MM.1S (cell line): Measurements from ENCODE around the gene C9orf43.
"Not testable (repeated sequence)": the region's sequence is repeated elsewhere in the genome, so short reads cannot be mapped to it uniquely, and the experiment has no call there.

ENCODE experiments used
- DNase-seq: peaks from one replicate; pipeline ENCODE4 v3.0.0-alpha.2; 2015
- H2AFZ ChIP-seq: fragments of 300-600 bp; sonication (generic); 2 replicates; pipeline ENCODE4 v1.6.0; 2016; ENCODE audit warnings: antibody characterized with exemption, low read length
- H3F3A ChIP-seq: fragments of 300-600 bp; sonication (generic); 2 replicates; pipeline ENCODE4 v1.6.1; 2016; ENCODE audit warnings: mild to moderate bottlenecking, antibody characterized with exemption, low read length, moderate library complexity, mixed read lengths; ENCODE audit not compliant: insufficient read depth
- H3K27ac ChIP-seq: fragments of 300-600 bp; sonication (generic); 2 replicates; pipeline ENCODE4 v1.5.1; 2016; ENCODE audit warnings: mild to moderate bottlenecking, low read length
- H3K27me3 ChIP-seq: fragments of 300-600 bp; sonication (generic); replicated peaks from 2 replicates; pipeline ENCODE4 v1.6.0; 2016; ENCODE audit warnings: low read length; ENCODE audit not compliant: insufficient read depth
- H3K36me3 ChIP-seq: fragments of 300-600 bp; sonication (generic); replicated peaks from 2 replicates; pipeline ENCODE4 v1.6.1; 2016; ENCODE audit warnings: mild to moderate bottlenecking, low read length, mixed read lengths; ENCODE audit not compliant: insufficient read depth
- H3K4me1 ChIP-seq: fragments of 300-600 bp; sonication (generic); 2 replicates; pipeline ENCODE4 v1.6.1; 2016; ENCODE audit warnings: low read length, mixed read lengths
- H3K4me2 ChIP-seq: fragments of 300-600 bp; sonication (generic); 2 replicates; pipeline ENCODE4 v1.6.0; 2016; ENCODE audit warnings: low read depth, low read length
- H3K4me3 ChIP-seq: fragments of 300-600 bp; sonication (generic); 2 replicates; pipeline ENCODE4 v1.5.1; 2016; ENCODE audit warnings: low read length, mixed read lengths
- H3K79me2 ChIP-seq: fragments of 300-600 bp; sonication (generic); 2 replicates; pipeline ENCODE4 v1.6.1; 2016; ENCODE audit warnings: mixed run types, low read length, mixed read lengths
- H3K9ac ChIP-seq: fragments of 300-600 bp; sonication (generic); 2 replicates; pipeline ENCODE4 v1.6.1; 2016; ENCODE audit warnings: low read length, mixed read lengths
- H3K9me2 ChIP-seq: fragments of 300-600 bp; sonication (generic); replicated peaks from 2 replicates; pipeline ENCODE4 v1.6.1; 2016; ENCODE audit warnings: mild to moderate bottlenecking, low read length, mixed read lengths; ENCODE audit not compliant: insufficient read depth
- H3K9me3 ChIP-seq: fragments of 300-600 bp; sonication (generic); replicated peaks from 2 replicates; pipeline ENCODE4 v1.6.1; 2016; ENCODE audit warnings: mild to moderate bottlenecking, low read length, mixed read lengths; ENCODE audit not compliant: insufficient read depth
- H4K20me1 ChIP-seq: fragments of 300-600 bp; sonication (generic); 2 replicates; pipeline ENCODE4 v1.6.1; 2016; ENCODE audit warnings: mild to moderate bottlenecking, low read length, moderate library complexity, mixed read lengths; ENCODE audit not compliant: insufficient read depth
- CTCF ChIP-seq: fragments of 300-600 bp; sonication (generic); IDR thresholded peaks from 2 replicates; pipeline ENCODE4 v1.5.1; 2016; ENCODE audit warnings: antibody characterized with exemption, low read length, mixed read lengths
- EZH2 ChIP-seq: fragments of 300-600 bp; sonication (generic); optimal IDR thresholded peaks from 2 replicates; pipeline ENCODE3; 2017; ENCODE audit warnings: low read depth, mild to moderate bottlenecking, antibody characterized with exemption, low read length, mixed read lengths
- EZH2phosphoT487 ChIP-seq: fragments of 300-600 bp; sonication (generic); IDR thresholded peaks from 2 replicates; pipeline ENCODE4 v1.6.1; 2018; ENCODE audit warnings: antibody characterized with exemption, low read length

C9orf43 gene

GRCh38 chr9:113375057-113376023, 35.2 kb upstream of the C9orf43 start:
- no peak for TF ChIP-seq EZH2phosphoT487
- TF ChIP-seq CTCF, result no peak
- no peak for TF ChIP-seq EZH2
- Histone ChIP-seq H3K9ac (peak overlapping the region; percentile 41; the same call in 1 of the 2 replicates), H3K36me3 (no peaks in the 10 kb centered on the region), H3K9me3 (no peaks in the 10 kb centered on the region), H3K27ac (peak overlapping the region; percentile 4; the same call in 1 of the 2 replicates), H4K20me1 (no peaks in the 10 kb centered on the region), H3K9me2 (no peaks in the 10 kb centered on the region), H3F3A (peaks cover 20% of the 10 kb centered on the region), H3K27me3 (no peaks in the 10 kb centered on the region), H3K4me3 (peak overlapping the region; percentile 49), H2AFZ (no peak overlapping the region), H3K4me1 (peaks cover 15% of the 10 kb centered on the region), H3K79me2 (peaks cover 24% of the 10 kb centered on the region), H3K4me2 (peak overlapping the region; percentile 77)
- DNase-seq, result no peak

- H3K36me3 ChIP-seq, result no peaks in the 10 kb centered on the region
- no peaks in the 10 kb centered on the region for H3K9me3 ChIP-seq
- no peaks in the 10 kb centered on the region for H3K9me2 ChIP-seq
- H3K4me2 ChIP-seq, result peak within 1 kb of the TSS; percentile 97
- TF ChIP-seq EZH2phosphoT487 (no peak), CTCF (no peak), EZH2 (no peak)
- H3K4me3 ChIP-seq, result peak within 1 kb of the TSS; percentile 94
- peaks cover 20% of the 10 kb centered on the region for H3F3A ChIP-seq
- no peaks in the 10 kb centered on the region for H4K20me1 ChIP-seq
- H3K9ac ChIP-seq, result peak within 1 kb of the TSS; percentile 92
- H3K79me2 ChIP-seq, result peaks cover 24% of the 10 kb centered on the region
- H3K27ac ChIP-seq, result peak within 1 kb of the TSS; percentile 86
- peak within 1 kb of the TSS; percentile 94 for H2AFZ ChIP-seq
- H3K27me3 ChIP-seq, result no peaks in the 10 kb centered on the region
- H3K4me1 ChIP-seq, result peaks cover 22% of the 10 kb centered on the region
- DNase-seq, result peak; percentile 89
Observed at GRCh38 chr9:113376634-113377567, 33.6 kb upstream of the C9orf43 start, which contains the start of gene HDHD3. TSS of gene HDHD3 (minus strand) at chr9:113376986. CDS start at chr9:113374354, 2,632 bp downstream.

GRCh38 chr9:113379094-113379828, 31.3 kb upstream of the C9orf43 start:
- not testable (repeated sequence) for H3K4me2 ChIP-seq, H3K27ac ChIP-seq, DNase-seq

GRCh38 chr9:113379829-113380210, 30.7 kb upstream of the C9orf43 start:
- H3K9me2 ChIP-seq, H3K27ac ChIP-seq, H3K4me2 ChIP-seq, H3K27me3 ChIP-seq, H4K20me1 ChIP-seq, H2AFZ ChIP-seq, H3K9me3 ChIP-seq, DNase-seq, H3K36me3 ChIP-seq, H3K4me1 ChIP-seq, H3K9ac ChIP-seq, H3K4me3 ChIP-seq: not testable (repeated sequence)
- peaks cover 10% of the 10 kb centered on the region for H3K79me2 ChIP-seq
- peaks cover 11% of the 10 kb centered on the region; the same call in 1 of the 2 replicates for H3F3A ChIP-seq

More at GRCh38 chr9:113379094-113379828, 31.3 kb upstream of the C9orf43 start:
- not testable (repeated sequence) for H3K4me3 ChIP-seq, H3K27me3 ChIP-seq, H4K20me1 ChIP-seq, H3K9me2 ChIP-seq, H3K9me3 ChIP-seq, H3K9ac ChIP-seq, H2AFZ ChIP-seq, H3K36me3 ChIP-seq, H3K4me1 ChIP-seq
- Histone ChIP-seq H3K79me2 (peaks cover 16% of the 10 kb centered on the region), H3F3A (peaks cover 11% of the 10 kb centered on the region; the same call in 1 of the 2 replicates)
